OCI-LY7 (cell line): ENCODE measurements around the gene CYP4V2. TPM values are rescaled to one million over a fixed set of nuclear protein-coding genes. Genes with fewer than 3 reads are reported as not detected.

Experiments
- BruUV-seq: library from RNA; stranded (reverse); fragments of 400-500 nt; replicated peaks from 2 replicates; lab custom pipeline; 2021; lab: Mats Ljungman, UMichigan
- CTCF ChIA-PET: fragments of 300-600 bp; sonication (Branson Sonifier 250); formaldehyde crosslinking; loops from one replicate; lab custom pipeline; 2022; ENCODE audit warnings: antibody characterized with exemption; ENCODE audit not compliant: unreplicated experiment; lab: Charles Lee
- POLR2A ChIA-PET: fragments of 300-600 bp; sonication (Branson Sonifier 250); formaldehyde crosslinking; loops from one replicate; lab custom pipeline; 2022; ENCODE audit warnings: antibody characterized with exemption; lab: Charles Lee
- DNase-seq: peaks from one replicate; pipeline ENCODE4 v3.0.0-alpha.2; 2015; ENCODE audit warnings: low spot score
- H2AFZ ChIP-seq: fragments of 200-600 bp; sonication (generic), shearing (Covaris generic); 2 replicates; pipeline ENCODE4 v1.6.1; 2014; ENCODE audit warnings: mild to moderate bottlenecking, antibody characterized with exemption, low read length, moderate library complexity
- H3K27ac ChIP-seq: fragments of 200-600 bp; sonication (generic); 2 replicates; pipeline ENCODE4 v1.5.1; 2014; ENCODE audit warnings: mixed run types, low read depth, mild to moderate bottlenecking, moderate library complexity, low read length, inconsistent platforms; ENCODE audit not compliant: poor library complexity, severe bottlenecking
- H3K36me3 ChIP-seq: fragments of 200-600 bp; sonication (generic); 2 replicates; pipeline ENCODE4 v1.6.1; 2014; ENCODE audit warnings: mild to moderate bottlenecking, antibody characterized with exemption, low read length, moderate library complexity, mixed read lengths; ENCODE audit not compliant: insufficient read depth
- H3K4me1 ChIP-seq: fragments of 200-600 bp; sonication (generic); 2 replicates; pipeline ENCODE4 v1.5.1; 2014; ENCODE audit warnings: mild to moderate bottlenecking, low read length; ENCODE audit not compliant: insufficient read depth, poor library complexity, severe bottlenecking
- H3K4me2 ChIP-seq: fragments of 200-600 bp; sonication (generic); 2 replicates; pipeline ENCODE4 v1.6.1; 2014; ENCODE audit warnings: mild to moderate bottlenecking, low read length
- H3K4me3 ChIP-seq: fragments of 200-600 bp; sonication (generic); 2 replicates; pipeline ENCODE4 v1.5.1; 2014; ENCODE audit warnings: mild to moderate bottlenecking, low read depth, low read length; ENCODE audit not compliant: poor library complexity, severe bottlenecking
- H3K79me2 ChIP-seq: fragments of 200-600 bp; sonication (generic); 2 replicates; pipeline ENCODE4 v1.6.1; 2016; ENCODE audit warnings: low read depth, mild to moderate bottlenecking, low read length, moderate library complexity, mixed read lengths; ENCODE audit not compliant: insufficient read depth
- H3K9me2 ChIP-seq: fragments of 200-600 bp; sonication (generic); 2 replicates; pipeline ENCODE4 v1.6.1; 2016; ENCODE audit warnings: mild to moderate bottlenecking, low read length, mixed read lengths; ENCODE audit not compliant: insufficient read depth
- H3K9me3 ChIP-seq: fragments of 200-600 bp; sonication (generic); 2 replicates; pipeline ENCODE4 v1.6.1; 2014; ENCODE audit warnings: mild to moderate bottlenecking, mixed run types, low read length, mixed read lengths
- H4K20me1 ChIP-seq: fragments of 200-600 bp; sonication (generic); 2 replicates; pipeline ENCODE4 v1.6.1; 2014; ENCODE audit warnings: mild to moderate bottlenecking, antibody characterized with exemption, low read length, moderate library complexity, mixed read lengths; ENCODE audit not compliant: insufficient read depth
- EZH2phosphoT487 ChIP-seq: fragments of 200-600 bp; sonication (generic); IDR thresholded peaks from 2 replicates; pipeline ENCODE4 v1.6.1; 2018; ENCODE audit warnings: low read depth, borderline replicate concordance, mild to moderate bottlenecking, mixed run types, antibody characterized with exemption, low read length, moderate library complexity, mixed read lengths
- intact Hi-C: fragments of 100-400 bp; cut with micrococcal nuclease; formaldehyde crosslinking; loops from one replicate; pipeline ENCODE4 v1.10.0; 2022; ENCODE audit not compliant: unreplicated experiment
- total RNA-seq, 2 experiments: library from RNA; depleted of rRNA in 1 of 2; stranded (reverse); fragments of >200 nt in 1 of 2; shearing (Covaris generic) in 1 of 2; gene quantifications; 2 replicates each; pipeline ENCODE4 v1.2.3, GENCODE V29; 2014 to 2022
- TF ChIP-seq, protein P1 (sequence below): fragments of 200-600 bp; sonication (generic); conservative IDR thresholded peaks from 2 replicates; pipeline ENCODE4 v1.5.1; 2014; ENCODE audit warnings: mild to moderate bottlenecking, antibody characterized with exemption, low read length, moderate library complexity, mixed read lengths

CYP4V2 gene
- total RNA-seq, 2 experiments from 2014 or later: 6.9 to 12.5 TPM

GRCh38 chr4:186226521-186227189 lies 35.3 kb downstream of the CYP4V2 start:
- H3K4me3 ChIP-seq: no peak overlapping the region
- 0 out of 2 replicates have a peak, but pooled peaks cover 6% of the 10 kb centered on the region for H3K9me3 ChIP-seq
- no peak overlapping the region for H3K4me2 ChIP-seq
- no peaks in the 10 kb centered on the region for H3K4me1 ChIP-seq
- TF ChIP-seq, protein P1, sequence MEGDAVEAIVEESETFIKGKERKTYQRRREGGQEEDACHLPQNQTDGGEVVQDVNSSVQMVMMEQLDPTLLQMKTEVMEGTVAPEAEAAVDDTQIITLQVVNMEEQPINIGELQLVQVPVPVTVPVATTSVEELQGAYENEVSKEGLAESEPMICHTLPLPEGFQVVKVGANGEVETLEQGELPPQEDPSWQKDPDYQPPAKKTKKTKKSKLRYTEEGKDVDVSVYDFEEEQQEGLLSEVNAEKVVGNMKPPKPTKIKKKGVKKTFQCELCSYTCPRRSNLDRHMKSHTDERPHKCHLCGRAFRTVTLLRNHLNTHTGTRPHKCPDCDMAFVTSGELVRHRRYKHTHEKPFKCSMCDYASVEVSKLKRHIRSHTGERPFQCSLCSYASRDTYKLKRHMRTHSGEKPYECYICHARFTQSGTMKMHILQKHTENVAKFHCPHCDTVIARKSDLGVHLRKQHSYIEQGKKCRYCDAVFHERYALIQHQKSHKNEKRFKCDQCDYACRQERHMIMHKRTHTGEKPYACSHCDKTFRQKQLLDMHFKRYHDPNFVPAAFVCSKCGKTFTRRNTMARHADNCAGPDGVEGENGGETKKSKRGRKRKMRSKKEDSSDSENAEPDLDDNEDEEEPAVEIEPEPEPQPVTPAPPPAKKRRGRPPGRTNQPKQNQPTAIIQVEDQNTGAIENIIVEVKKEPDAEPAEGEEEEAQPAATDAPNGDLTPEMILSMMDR: no peak
- no peak for TF ChIP-seq EZH2phosphoT487
- BruUV-seq: no TSS peak
- no peaks in the 10 kb centered on the region for H3K9me2 ChIP-seq
- H2AFZ ChIP-seq: no peak overlapping the region
- CTCF ChIA-PET: no interaction called here
- POLR2A ChIA-PET: no interaction called here
- no peak overlapping the region for H3K27ac ChIP-seq
- no peaks in the 10 kb centered on the region for H3K79me2 ChIP-seq
- H3K36me3 ChIP-seq: no peaks in the 10 kb centered on the region
- intact Hi-C loops: no loop called here
- H4K20me1 ChIP-seq: no peaks in the 10 kb centered on the region
- DNase-seq: no peak

DNA sequence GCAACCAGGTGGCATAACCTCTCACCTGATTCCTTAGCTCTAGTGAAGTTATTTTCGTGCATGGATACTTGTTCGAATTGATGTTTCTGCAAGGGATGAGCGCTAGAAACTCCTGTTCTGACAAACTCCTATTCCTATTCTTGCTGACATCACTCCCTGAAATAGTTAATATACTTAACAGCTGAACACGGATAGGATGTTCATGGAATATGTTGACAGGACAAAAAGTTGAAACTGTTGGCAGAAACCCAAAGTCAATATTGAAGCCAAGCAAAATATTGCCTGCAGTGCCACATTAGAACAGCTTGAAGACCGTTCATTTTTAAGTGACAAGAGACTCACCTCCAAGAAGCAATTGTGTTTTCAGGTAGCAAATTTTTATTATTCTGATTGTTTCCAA lies 35.9 kb downstream of the CYP4V2 start, which contains the start of gene KLKB1:
KLKB1 (plus strand) TSS at position 287 of the 400 bp plus-strand sequence. CDS start 689 bp downstream, outside the sequence.
- no peak within 1 kb of the TSS for H3K4me2 ChIP-seq
- no peak within 1 kb of the TSS for H3K4me3 ChIP-seq
- no peaks in the 10 kb centered on the region for H4K20me1 ChIP-seq
- no peaks in the 10 kb centered on the region for H3K9me2 ChIP-seq
- no peaks in the 10 kb centered on the region for H3K36me3 ChIP-seq
- no peak within 1 kb of the TSS for H3K27ac ChIP-seq
- TF ChIP-seq, protein P1: no peak
- no peak for TF ChIP-seq EZH2phosphoT487
- ChIA-PET CTCF (no interaction called here), POLR2A (no interaction called here)
- H2AFZ ChIP-seq: no peak within 1 kb of the TSS
- no peak for DNase-seq
- intact Hi-C loops: no loop called here
- H3K9me3 ChIP-seq: 0 out of 2 replicates have a peak, but pooled peaks cover 6% of the 10 kb centered on the region
- no TSS peak for BruUV-seq
- H3K4me1 ChIP-seq: no peaks in the 10 kb centered on the region
- H3K79me2 ChIP-seq: no peaks in the 10 kb centered on the region

DNA sequence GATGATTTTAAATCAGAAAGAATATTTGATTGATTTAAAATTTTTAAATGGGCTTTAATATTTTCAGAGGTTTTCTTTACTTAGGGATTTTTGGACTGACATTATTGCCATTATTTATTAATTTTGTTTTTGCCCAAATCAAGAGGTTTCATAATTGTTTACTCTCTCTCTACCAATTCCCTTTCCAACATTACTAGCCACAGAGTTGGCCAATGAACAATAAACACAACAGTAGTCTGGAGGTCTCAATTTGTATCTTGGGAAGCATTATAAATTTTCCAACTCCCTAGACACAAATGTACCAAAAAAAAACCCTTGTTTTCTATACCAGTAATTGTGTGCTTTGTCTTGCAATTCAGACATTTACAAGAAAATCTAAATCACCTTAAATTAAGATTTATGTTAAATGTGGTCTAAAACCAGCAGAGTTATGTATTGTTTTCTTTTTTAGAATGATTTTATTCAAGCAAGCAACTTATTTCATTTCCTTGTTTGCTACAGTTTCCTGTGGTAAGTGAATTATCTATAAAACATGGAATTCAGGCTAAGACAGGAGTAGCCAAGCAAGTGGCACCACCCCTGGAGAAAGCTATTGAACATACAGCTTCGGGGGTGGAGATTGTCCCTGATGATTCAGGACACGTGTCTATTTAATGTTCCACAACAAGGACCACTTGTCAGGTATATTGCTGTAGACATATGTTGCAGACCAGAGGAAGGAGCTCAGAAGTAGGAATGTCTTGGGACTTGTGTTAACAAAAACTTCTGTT lies 36.6 kb downstream of the CYP4V2 start:
- POLR2A ChIA-PET: no interaction called here
- TF ChIP-seq, protein P1: no peak
- no peak for TF ChIP-seq EZH2phosphoT487
- CTCF ChIA-PET: no interaction called here

More for the DNA sequence above, 36.6 kb downstream of the CYP4V2 start:
- Histone ChIP-seq H3K27ac (no peak overlapping the region), H3K36me3 (no peaks in the 10 kb centered on the region), H3K4me3 (no peak overlapping the region), H3K9me2 (no peaks in the 10 kb centered on the region), H3K9me3 (0 out of 2 replicates have a peak, but pooled peaks cover 6% of the 10 kb centered on the region), H4K20me1 (no peaks in the 10 kb centered on the region), H2AFZ (no peak overlapping the region), H3K79me2 (no peaks in the 10 kb centered on the region), H3K4me2 (no peak overlapping the region), H3K4me1 (no peaks in the 10 kb centered on the region)
- BruUV-seq: no TSS peak
- no peak for DNase-seq
- intact Hi-C loops: no loop called here
